Neutrophil (primary cell): ENCODE measurements around the gene SPINK1.

Experiments
- H3K27ac ChIP-seq: fragments of 200-600 bp; sonication (generic); 2 replicates; pipeline ENCODE4 v1.5.1; 2016; ENCODE audit warnings: mild to moderate bottlenecking, moderate library complexity
- H3K27me3 ChIP-seq: fragments of 200-600 bp; sonication (generic); 2 replicates; pipeline ENCODE4 v1.6.0; 2016; ENCODE audit warnings: mild to moderate bottlenecking
- H3K36me3 ChIP-seq: fragments of 200-600 bp; sonication (generic); 2 replicates; pipeline ENCODE4 v1.5.1; 2017
- H3K4me1 ChIP-seq, 2 experiments: fragments of 200-600 bp in 1 of 2; sonication (generic) in 1 of 2; 1 replicate in 1 of 2; 2 replicates in 1 of 2; pipeline versions ENCODE4 v1.5.1 to v1.6.1; 2013 to 2016; ENCODE audit warnings: low read depth in 1 of 2, low read length in 1 of 2, mild to moderate bottlenecking in 1 of 2, moderate library complexity in 1 of 2; ENCODE audit not compliant: control insufficient read depth in 1 of 2, insufficient read depth in 1 of 2
- H3K4me3 ChIP-seq, 2 experiments: fragments of 200-600 bp in 1 of 2; sonication (generic) in 1 of 2; 1 replicate in 1 of 2; 2 replicates in 1 of 2; pipeline ENCODE4 v1.5.1; 2013 to 2016; ENCODE audit warnings: low read depth in 1 of 2, low read length in 1 of 2, mild to moderate bottlenecking in 1 of 2, moderate library complexity in 1 of 2
- H3K9me3 ChIP-seq: fragments of 200-600 bp; sonication (generic); 2 replicates; pipeline ENCODE4 v1.5.1; 2016
- TF ChIP-seq, protein P1 (sequence below): fragments of 200-600 bp; sonication (generic); IDR thresholded peaks from 2 replicates; pipeline ENCODE4 v1.5.1; 2016; ENCODE audit warnings: antibody characterized with exemption

SPINK1 gene

DNA sequence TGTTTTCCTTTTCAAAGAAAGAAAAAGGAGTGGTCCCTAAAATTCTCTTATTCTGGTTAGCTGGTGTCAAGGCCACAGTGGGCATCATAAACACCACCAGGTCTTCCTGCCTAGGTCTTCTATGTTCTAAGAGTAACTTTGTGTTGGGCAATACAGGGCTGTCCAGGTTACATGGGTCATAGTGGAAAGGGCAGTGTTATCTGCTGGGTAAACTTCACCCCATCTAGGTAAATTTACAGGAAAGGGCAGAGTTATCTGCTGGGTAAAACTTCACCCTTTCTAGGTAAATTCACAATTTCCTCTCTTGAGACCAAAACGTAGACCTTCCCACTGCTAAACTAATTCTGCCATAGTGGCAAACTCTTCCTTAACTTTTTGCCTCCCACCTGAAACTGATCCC is 30.0 kb downstream of the SPINK1 start:
- H3K9me3 ChIP-seq: no peaks in the 10 kb centered on the region
- H3K27ac ChIP-seq: no peak overlapping the region
- H3K4me1 ChIP-seq: peaks cover 18 to 29% of the 10 kb centered on the region in 2 experiments
- H3K36me3 ChIP-seq: no peaks in the 10 kb centered on the region
- TF ChIP-seq, protein P1, sequence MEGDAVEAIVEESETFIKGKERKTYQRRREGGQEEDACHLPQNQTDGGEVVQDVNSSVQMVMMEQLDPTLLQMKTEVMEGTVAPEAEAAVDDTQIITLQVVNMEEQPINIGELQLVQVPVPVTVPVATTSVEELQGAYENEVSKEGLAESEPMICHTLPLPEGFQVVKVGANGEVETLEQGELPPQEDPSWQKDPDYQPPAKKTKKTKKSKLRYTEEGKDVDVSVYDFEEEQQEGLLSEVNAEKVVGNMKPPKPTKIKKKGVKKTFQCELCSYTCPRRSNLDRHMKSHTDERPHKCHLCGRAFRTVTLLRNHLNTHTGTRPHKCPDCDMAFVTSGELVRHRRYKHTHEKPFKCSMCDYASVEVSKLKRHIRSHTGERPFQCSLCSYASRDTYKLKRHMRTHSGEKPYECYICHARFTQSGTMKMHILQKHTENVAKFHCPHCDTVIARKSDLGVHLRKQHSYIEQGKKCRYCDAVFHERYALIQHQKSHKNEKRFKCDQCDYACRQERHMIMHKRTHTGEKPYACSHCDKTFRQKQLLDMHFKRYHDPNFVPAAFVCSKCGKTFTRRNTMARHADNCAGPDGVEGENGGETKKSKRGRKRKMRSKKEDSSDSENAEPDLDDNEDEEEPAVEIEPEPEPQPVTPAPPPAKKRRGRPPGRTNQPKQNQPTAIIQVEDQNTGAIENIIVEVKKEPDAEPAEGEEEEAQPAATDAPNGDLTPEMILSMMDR: no peak
- H3K27me3 ChIP-seq: no peaks in the 10 kb centered on the region
- no peak overlapping the region for H3K4me3 ChIP-seq

DNA sequence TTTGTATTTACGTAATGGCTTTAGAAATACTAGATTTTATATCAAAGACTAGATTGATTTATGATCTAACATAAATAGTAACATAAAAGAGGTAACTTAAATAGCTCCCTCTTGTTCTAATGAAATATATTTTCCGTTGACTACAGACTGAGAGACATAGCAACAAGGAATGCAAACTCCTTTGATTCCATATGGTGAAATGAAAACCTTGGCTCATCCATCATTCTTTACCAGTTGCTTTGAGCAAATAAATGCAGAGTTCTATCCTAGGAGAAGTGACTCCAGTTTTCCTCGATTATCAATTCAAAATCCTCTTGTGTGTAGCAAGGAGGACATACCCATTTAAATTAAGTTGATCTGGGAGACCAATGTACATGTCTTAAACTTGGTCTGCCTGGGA is 31.0 kb downstream of the SPINK1 start:
- Histone ChIP-seq H3K4me1 (peaks cover 13 to 23% of the 10 kb centered on the region in 2 experiments), H3K4me3 (no peak overlapping the region), H3K36me3 (no peaks in the 10 kb centered on the region), H3K27me3 (no peaks in the 10 kb centered on the region), H3K9me3 (no peaks in the 10 kb centered on the region), H3K27ac (no peak overlapping the region)
- TF ChIP-seq, protein P1: no peak

DNA sequence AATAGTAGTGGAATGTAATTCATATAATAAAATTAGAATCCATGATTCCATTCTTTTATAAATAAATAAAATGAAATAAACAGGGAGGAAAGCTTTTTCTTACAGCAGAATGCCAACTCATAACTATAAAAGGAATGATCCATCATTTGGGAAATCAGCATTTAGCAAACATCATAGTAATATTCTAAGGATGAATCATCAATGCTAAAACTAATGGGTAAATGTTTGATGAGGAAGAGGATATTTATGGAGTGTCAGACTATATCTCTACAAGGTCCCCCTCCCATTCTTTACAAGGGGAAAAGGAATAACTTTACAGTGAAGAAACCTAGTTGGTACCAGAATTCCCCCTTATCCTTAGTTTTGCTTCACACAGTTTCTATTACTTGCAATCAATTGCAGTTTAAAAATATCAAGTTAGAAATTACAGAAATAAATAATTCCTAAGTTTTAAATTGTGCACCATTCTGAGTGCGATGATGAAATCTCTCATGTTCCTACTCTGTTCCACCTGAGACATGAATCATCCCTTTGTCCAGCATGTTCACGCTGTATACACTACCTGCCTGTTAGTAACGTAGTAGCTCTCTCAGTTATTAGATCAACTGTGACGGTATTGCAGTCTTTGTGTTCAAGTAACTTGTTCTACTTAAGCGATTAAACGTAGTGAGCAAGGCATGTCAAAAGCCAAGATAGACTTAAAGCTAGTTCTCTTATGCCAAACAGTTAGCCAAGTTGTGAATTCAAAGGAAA is 34.7 kb downstream of the SPINK1 start:
- Histone ChIP-seq H3K36me3 (no peaks in the 10 kb centered on the region), H3K4me3 (no peak overlapping the region), H3K27ac (no peak overlapping the region), H3K4me1 (no peaks in the 10 kb centered on the region), H3K9me3 (no peaks in the 10 kb centered on the region), H3K27me3 (no peaks in the 10 kb centered on the region)
- TF ChIP-seq, protein P1: no peak

- H3K36me3 ChIP-seq: no peaks in the 10 kb centered on the region
Observed at GRCh38 chr5:147791181-147791580, 40.3 kb downstream of the SPINK1 start.

GRCh38 chr5:147789820-147790219 is 41.7 kb downstream of the SPINK1 start:
- no peaks in the 10 kb centered on the region for H3K4me1 ChIP-seq
- H3K27ac ChIP-seq: no peak overlapping the region
- no peak overlapping the region for H3K4me3 ChIP-seq
- H3K27me3 ChIP-seq: no peaks in the 10 kb centered on the region
- TF ChIP-seq, protein P1: no peak
- H3K36me3 ChIP-seq: no peaks in the 10 kb centered on the region
- no peaks in the 10 kb centered on the region for H3K9me3 ChIP-seq

More at GRCh38 chr5:147791181-147791580, 40.3 kb downstream of the SPINK1 start:
- Histone ChIP-seq H3K27ac (no peak overlapping the region), H3K9me3 (no peaks in the 10 kb centered on the region), H3K4me1 (no peaks in the 10 kb centered on the region), H3K4me3 (no peak overlapping the region), H3K27me3 (no peaks in the 10 kb centered on the region)
- TF ChIP-seq, protein P1: no peak
